Neural progenitor cell (in vitro differentiated cells): ENCODE data around the gene BCAS3.

Experiments used
- CTCF ChIP-seq: fragments of 200-600 bp; sonication (generic); IDR thresholded peaks from 2 replicates; pipeline ENCODE4 v1.5.1; 2017; ENCODE audit warnings: antibody characterized with exemption, mild to moderate bottlenecking
- EZH2 ChIP-seq: fragments of 200-600 bp; sonication (generic); IDR thresholded peaks from 2 replicates; pipeline ENCODE4 v1.6.1; 2017; ENCODE audit warnings: antibody characterized with exemption, mild to moderate bottlenecking, moderate library complexity

- TF ChIP-seq CTCF = no peak
- no peak for TF ChIP-seq EZH2
Observed at GRCh38 chr17:61178284-61178683, 500.6 kb downstream of the BCAS3 start.
